NCI-H2171 treated with DMSO at 0.1 percent for 48 hours (cell line): ENCODE measurements around the gene CDK5RAP2.

Experiments used
- DNase-seq: peaks from one replicate; lab custom pipeline; 2025; lab: John Stamatoyannopoulos, UW

Gene CDK5RAP2

GRCh38 chr9:120351106-120351505 lies 228.9 kb downstream of the CDK5RAP2 start:
- no peak for DNase-seq

DNA sequence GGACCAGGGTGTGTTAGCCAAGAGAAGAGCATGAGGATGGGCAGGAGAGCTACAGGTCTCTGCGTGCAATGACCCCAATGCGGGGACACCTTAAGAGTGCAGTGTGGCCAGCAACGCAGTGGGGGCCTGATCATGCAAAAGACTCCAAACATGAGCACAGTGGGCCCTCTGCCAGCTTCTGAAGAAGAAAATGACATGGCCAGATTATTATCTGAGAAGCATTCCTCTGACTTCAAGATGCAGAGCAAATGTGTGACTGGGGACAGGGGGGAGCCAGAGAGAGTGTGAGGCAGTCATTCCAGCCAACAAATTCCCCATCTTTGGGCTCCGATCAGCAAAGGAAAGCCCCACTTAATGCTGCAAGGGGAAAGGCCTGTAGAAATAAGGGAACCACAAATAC lies 229.4 kb downstream of the CDK5RAP2 start:
- DNase-seq = no peak

GRCh38 chr9:120348951-120349429 lies 231.0 kb downstream of the CDK5RAP2 start:
- DNase-seq = peak; percentile 54

- no peak for DNase-seq
These were observed 234.6 kb downstream of the CDK5RAP2 start for GRCh38 chr9:120345379-120345778.

- no peak for DNase-seq
These were observed 235.7 kb downstream of the CDK5RAP2 start for GRCh38 chr9:120344230-120344629.

GRCh38 chr9:120343416-120343815 lies 236.6 kb downstream of the CDK5RAP2 start:
- DNase-seq = no peak
